IMR-90 (cell line): ENCODE data around the gene COX6B2.
A peak's percentile ranks its signal among the peaks of the same experiment; 100 is the strongest.

ENCODE experiments used
- BHLHE40 ChIP-seq: fragments of 150-350 bp; IDR thresholded peaks from 2 replicates; pipeline ENCODE4 v1.6.1; 2016; ENCODE audit warnings: mild to moderate bottlenecking, low read depth, low read length
- CEBPB ChIP-seq: IDR thresholded peaks from 2 replicates; pipeline ENCODE4 v1.6.1; 2012; ENCODE audit warnings: low read depth, low read length, improper control_type of control experiment
- CHD1 ChIP-seq: IDR thresholded peaks from 2 replicates; pipeline ENCODE4 v1.6.1; 2012; ENCODE audit warnings: low read depth, low read length, improper control_type of control experiment
- MAZ ChIP-seq: IDR thresholded peaks from 2 replicates; pipeline ENCODE4 v1.6.1; 2012; ENCODE audit warnings: low read depth, mild to moderate bottlenecking, low read length, improper control_type of control experiment, moderate library complexity, borderline replicate concordance
- MXI1 ChIP-seq: IDR thresholded peaks from 2 replicates; pipeline ENCODE4 v1.6.1; 2012; ENCODE audit warnings: low read depth, mild to moderate bottlenecking, low read length, moderate library complexity, borderline replicate concordance
- POLR2A ChIP-seq: IDR thresholded peaks from 2 replicates; pipeline ENCODE4 v1.6.1; 2012; ENCODE audit warnings: mild to moderate bottlenecking, low read depth, low read length
- RAD21 ChIP-seq: IDR thresholded peaks from 2 replicates; pipeline ENCODE4 v1.6.1; 2012; ENCODE audit warnings: low read length, improper control_type of control experiment
- RFX5 ChIP-seq: IDR thresholded peaks from 2 replicates; pipeline ENCODE4 v1.8.0; 2012; ENCODE audit warnings: low read depth, mild to moderate bottlenecking, low read length, moderate library complexity
- SMC3 ChIP-seq: fragments of 150-350 bp; IDR thresholded peaks from 2 replicates; pipeline ENCODE4 v1.6.1; 2016; ENCODE audit warnings: low read depth, mild to moderate bottlenecking, antibody characterized with exemption, low read length, moderate library complexity
- TF ChIP-seq, protein P1 (sequence below): conservative IDR thresholded peaks from 2 replicates; pipeline ENCODE4 v1.5.1; 2012; ENCODE audit warnings: mild to moderate bottlenecking, low read depth, low read length, improper control_type of control experiment
- TF ChIP-seq, protein P2 (sequence below): fragments of 150-350 bp; IDR thresholded peaks from 2 replicates; pipeline ENCODE4 v1.6.1; 2016; ENCODE audit warnings: low read depth, mild to moderate bottlenecking, low read length, moderate library complexity, borderline replicate concordance
- TF ChIP-seq, protein P3 (sequence below): fragments of 150-350 bp; IDR thresholded peaks from 2 replicates; pipeline ENCODE4 v1.6.1; 2017; ENCODE audit warnings: mild to moderate bottlenecking, antibody characterized with exemption, low read length, low read depth

DNA sequence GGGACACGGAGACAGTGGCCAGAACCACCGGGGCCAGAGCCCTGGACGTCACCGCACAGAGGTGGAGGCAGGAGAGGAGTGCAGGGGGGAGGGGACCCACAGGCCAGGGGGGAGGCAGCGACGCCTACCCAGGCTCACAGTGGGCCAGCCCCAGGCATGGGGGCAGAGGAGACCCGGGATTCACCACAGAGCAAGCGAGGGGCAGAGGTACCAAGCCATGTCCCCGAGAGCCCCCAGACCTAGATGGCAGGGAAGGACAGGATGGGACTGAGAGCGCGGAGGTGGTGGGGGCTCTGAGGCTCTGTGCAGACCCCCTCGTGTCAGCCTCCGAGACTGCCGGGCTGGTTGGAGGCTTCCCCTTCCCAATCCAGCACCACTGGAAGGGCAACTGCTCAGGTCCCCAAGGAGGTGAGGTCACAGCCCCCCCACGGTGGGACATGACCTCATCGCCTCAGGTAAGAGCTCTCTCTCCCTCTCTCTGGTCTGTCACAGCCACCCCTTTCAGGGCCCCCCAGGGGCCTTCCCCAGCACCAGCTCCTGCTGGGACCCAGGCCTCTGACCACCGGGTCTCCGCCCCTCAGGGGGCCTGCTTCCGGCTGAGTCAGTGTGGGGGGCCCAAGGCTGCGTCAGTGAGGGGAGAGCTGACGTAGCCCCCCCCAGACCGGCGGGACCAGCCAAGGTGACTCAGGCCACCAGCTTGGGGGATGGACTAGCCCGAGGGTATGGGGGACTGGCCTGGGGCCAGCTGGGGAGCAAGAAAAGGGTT, 18.0 kb upstream of the COX6B2 start:
- TF ChIP-seq, protein P1, sequence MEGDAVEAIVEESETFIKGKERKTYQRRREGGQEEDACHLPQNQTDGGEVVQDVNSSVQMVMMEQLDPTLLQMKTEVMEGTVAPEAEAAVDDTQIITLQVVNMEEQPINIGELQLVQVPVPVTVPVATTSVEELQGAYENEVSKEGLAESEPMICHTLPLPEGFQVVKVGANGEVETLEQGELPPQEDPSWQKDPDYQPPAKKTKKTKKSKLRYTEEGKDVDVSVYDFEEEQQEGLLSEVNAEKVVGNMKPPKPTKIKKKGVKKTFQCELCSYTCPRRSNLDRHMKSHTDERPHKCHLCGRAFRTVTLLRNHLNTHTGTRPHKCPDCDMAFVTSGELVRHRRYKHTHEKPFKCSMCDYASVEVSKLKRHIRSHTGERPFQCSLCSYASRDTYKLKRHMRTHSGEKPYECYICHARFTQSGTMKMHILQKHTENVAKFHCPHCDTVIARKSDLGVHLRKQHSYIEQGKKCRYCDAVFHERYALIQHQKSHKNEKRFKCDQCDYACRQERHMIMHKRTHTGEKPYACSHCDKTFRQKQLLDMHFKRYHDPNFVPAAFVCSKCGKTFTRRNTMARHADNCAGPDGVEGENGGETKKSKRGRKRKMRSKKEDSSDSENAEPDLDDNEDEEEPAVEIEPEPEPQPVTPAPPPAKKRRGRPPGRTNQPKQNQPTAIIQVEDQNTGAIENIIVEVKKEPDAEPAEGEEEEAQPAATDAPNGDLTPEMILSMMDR: no peak
- TF ChIP-seq SMC3 (no peak), POLR2A (no peak; the same call in none of the 2 replicates), CHD1 (no peak), MXI1 (no peak), MAZ (peak; percentile 97), RAD21 (no peak; the same call in 1 of the 2 replicates), RFX5 (no peak), BHLHE40 (peak; percentile 34; the same call in 1 of the 2 replicates), CEBPB (no peak)
- TF ChIP-seq, protein P2, sequence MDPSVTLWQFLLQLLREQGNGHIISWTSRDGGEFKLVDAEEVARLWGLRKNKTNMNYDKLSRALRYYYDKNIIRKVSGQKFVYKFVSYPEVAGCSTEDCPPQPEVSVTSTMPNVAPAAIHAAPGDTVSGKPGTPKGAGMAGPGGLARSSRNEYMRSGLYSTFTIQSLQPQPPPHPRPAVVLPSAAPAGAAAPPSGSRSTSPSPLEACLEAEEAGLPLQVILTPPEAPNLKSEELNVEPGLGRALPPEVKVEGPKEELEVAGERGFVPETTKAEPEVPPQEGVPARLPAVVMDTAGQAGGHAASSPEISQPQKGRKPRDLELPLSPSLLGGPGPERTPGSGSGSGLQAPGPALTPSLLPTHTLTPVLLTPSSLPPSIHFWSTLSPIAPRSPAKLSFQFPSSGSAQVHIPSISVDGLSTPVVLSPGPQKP: no peak
- TF ChIP-seq, protein P3, sequence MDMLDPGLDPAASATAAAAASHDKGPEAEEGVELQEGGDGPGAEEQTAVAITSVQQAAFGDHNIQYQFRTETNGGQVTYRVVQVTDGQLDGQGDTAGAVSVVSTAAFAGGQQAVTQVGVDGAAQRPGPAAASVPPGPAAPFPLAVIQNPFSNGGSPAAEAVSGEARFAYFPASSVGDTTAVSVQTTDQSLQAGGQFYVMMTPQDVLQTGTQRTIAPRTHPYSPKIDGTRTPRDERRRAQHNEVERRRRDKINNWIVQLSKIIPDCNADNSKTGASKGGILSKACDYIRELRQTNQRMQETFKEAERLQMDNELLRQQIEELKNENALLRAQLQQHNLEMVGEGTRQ: no peak
